ENCODE data around the gene MRM3.
"Not testable (repeated sequence)": the region's sequence is repeated elsewhere in the genome, so short reads cannot be mapped to it uniquely, and the experiment has no call there.

The MRM3 gene
- long read RNA-seq, donor 1, transcript MRM3-201 (4 exons, 1,809 nt) = major isoform, 6 of 9 reads
- long read RNA-seq, donor 1, partial matches to known transcripts = 0 of 9 reads
- long read RNA-seq, donor 1, other reads (novel, unspliced or antisense) = 0 of 9 reads
- long read RNA-seq, donor 2, transcript MRM3-201 (4 exons, 1,809 nt) = major isoform, 6 of 7 reads
- long read RNA-seq, donor 2, partial matches to known transcripts = 0 of 7 reads
- long read RNA-seq, donor 2, other reads (novel, unspliced or antisense) = 0 of 7 reads
- long read RNA-seq, donor 3, transcript MRM3-201 (4 exons, 1,809 nt) = major isoform, 9 of 10 reads
- long read RNA-seq, donor 3, partial matches to known transcripts = 0 of 10 reads
- long read RNA-seq, donor 3, other reads (novel, unspliced or antisense) = 0 of 10 reads
- long read RNA-seq, donor 4, transcript MRM3-201 (4 exons, 1,809 nt) = major isoform, 7 of 16 reads
- long read RNA-seq, donor 4, partial matches to known transcripts = 6 of 16 reads
- long read RNA-seq, donor 4, other reads (novel, unspliced or antisense) = 0 of 16 reads
- long read RNA-seq, donor 5, transcript MRM3-201 (4 exons, 1,809 nt) = major isoform, 6 of 8 reads
- long read RNA-seq, donor 5, partial matches to known transcripts = 0 of 8 reads
- long read RNA-seq, donor 5, other reads (novel, unspliced or antisense) = 0 of 8 reads
- long read RNA-seq, donor 6, partial matches to known transcripts = 0 of 6 reads
- long read RNA-seq, donor 6, other reads (novel, unspliced or antisense) = 0 of 6 reads
- long read RNA-seq, donor 7 = 0 reads
- long read RNA-seq, donor 8, transcript MRM3-201 (4 exons, 1,809 nt) = major isoform, 11 of 13 reads
- long read RNA-seq, donor 8, partial matches to known transcripts = 0 of 13 reads
- long read RNA-seq, donor 8, other reads (novel, unspliced or antisense) = 0 of 13 reads

- peak; percentile 97 for DNase-seq
Measured at GRCh38 chr17:781805-782731, at the start of gene MRM3, which contains the start of gene GLOD4. Gene MRM3 (plus strand): TSS chr17:782353. CDS start chr17:782379, 26 bp downstream. Gene GLOD4 (minus strand): TSS chr17:782280. CDS start chr17:782255, 25 bp downstream.

- DNase-seq = peak; percentile 88
Measured at GRCh38 chr17:732902-733720, 49.0 kb upstream of the MRM3 start.

- DNase-seq = no peak
Measured at GRCh38 chr17:733743-734142, 48.4 kb upstream of the MRM3 start.

- no peak for DNase-seq
Measured at GRCh38 chr17:737561-738113, 44.5 kb upstream of the MRM3 start.

- no peak for DNase-seq
Measured at GRCh38 chr17:740240-741017, 41.7 kb upstream of the MRM3 start.

- no peak for DNase-seq
Measured at GRCh38 chr17:742147-742793, 39.9 kb upstream of the MRM3 start.

GRCh38 chr17:743139-743538 is 39.0 kb upstream of the MRM3 start:
- DNase-seq = no peak

- no peak for DNase-seq
Measured at GRCh38 chr17:744937-745336, 37.2 kb upstream of the MRM3 start.

- DNase-seq = no peak
Measured at GRCh38 chr17:745406-745805, 36.7 kb upstream of the MRM3 start.

- DNase-seq = no peak
Measured at GRCh38 chr17:746181-746580, 36.0 kb upstream of the MRM3 start.

- no peak for DNase-seq
Measured at GRCh38 chr17:746783-747629, 35.1 kb upstream of the MRM3 start.

GRCh38 chr17:748604-749003 is 33.5 kb upstream of the MRM3 start:
- DNase-seq = not testable (repeated sequence)

GRCh38 chr17:749359-749758 is 32.8 kb upstream of the MRM3 start:
- DNase-seq = not testable (repeated sequence)

GRCh38 chr17:750431-751037 is 31.6 kb upstream of the MRM3 start:
- no peak for DNase-seq

- DNase-seq = peak; percentile 63
Measured at GRCh38 chr17:751269-752001, 30.7 kb upstream of the MRM3 start.

GRCh38 chr17:752002-752619 is 30.0 kb upstream of the MRM3 start, which contains the start of gene GEMIN4:
Gene GEMIN4 (minus strand): TSS chr17:752264. CDS start chr17:752142, 122 bp downstream.
- DNase-seq = peak; percentile 96

All from right kidney (tissue), 9 donors.